Uterus (tissue), 2 donors: ENCODE data around the gene EVI5L.

Source experiments
- POLR2A ChIP-seq, 2 donors: fragments of 450-650 bp; IDR thresholded peaks; one replicate each; pipeline ENCODE4 v1.6.1; 2016; ENCODE audit warnings: antibody characterized with exemption in 2 of 2, mild to moderate bottlenecking in 1 of 2, moderate library complexity in 1 of 2
- TF ChIP-seq, protein P1 (sequence below), 4 experiments: fragments of 200-600 bp in 2 of 4; fragments of 450-650 bp in 2 of 4; sonication (generic) in 2 of 4; IDR thresholded peaks; one replicate each; pipeline ENCODE4 v1.5.1; 2016 to 2019; ENCODE audit warnings: antibody characterized with exemption in 4 of 4, mild to moderate bottlenecking in 2 of 4, moderate library complexity in 1 of 4

DNA sequence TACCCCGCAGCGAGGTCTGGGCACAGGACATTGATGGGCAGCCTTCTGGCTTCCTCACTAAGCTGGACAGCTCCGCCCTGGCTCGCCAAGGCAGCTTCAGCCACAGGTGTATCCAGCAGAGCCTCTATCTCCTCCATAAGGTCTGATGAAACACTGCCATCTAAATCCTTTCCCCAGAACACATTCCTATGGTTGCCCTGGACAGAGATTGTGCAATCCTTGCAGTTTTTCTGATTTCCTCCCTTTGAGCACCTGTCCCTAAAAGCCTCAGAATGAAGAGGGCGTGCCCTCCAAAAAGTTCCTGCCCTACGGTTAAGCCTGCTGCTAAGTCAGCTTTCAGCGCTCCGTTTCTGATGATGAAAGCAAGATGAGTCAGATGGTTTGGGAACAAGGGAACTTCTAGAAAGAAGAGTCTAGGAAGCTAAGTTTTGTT lies 46.0 kb upstream of the EVI5L start:
- TF ChIP-seq, protein P1, sequence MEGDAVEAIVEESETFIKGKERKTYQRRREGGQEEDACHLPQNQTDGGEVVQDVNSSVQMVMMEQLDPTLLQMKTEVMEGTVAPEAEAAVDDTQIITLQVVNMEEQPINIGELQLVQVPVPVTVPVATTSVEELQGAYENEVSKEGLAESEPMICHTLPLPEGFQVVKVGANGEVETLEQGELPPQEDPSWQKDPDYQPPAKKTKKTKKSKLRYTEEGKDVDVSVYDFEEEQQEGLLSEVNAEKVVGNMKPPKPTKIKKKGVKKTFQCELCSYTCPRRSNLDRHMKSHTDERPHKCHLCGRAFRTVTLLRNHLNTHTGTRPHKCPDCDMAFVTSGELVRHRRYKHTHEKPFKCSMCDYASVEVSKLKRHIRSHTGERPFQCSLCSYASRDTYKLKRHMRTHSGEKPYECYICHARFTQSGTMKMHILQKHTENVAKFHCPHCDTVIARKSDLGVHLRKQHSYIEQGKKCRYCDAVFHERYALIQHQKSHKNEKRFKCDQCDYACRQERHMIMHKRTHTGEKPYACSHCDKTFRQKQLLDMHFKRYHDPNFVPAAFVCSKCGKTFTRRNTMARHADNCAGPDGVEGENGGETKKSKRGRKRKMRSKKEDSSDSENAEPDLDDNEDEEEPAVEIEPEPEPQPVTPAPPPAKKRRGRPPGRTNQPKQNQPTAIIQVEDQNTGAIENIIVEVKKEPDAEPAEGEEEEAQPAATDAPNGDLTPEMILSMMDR (IDR thresholded peaks at IDR 0.05): no peak
- TF ChIP-seq POLR2A (IDR thresholded peaks at IDR 0.05): no peak
